HG02852 (cell line): Measurements from ENCODE around the gene C1QTNF4.
"Not testable (repeated sequence)": the region's sequence is repeated elsewhere in the genome, so short reads cannot be mapped to it uniquely, and the experiment has no call there.

Experiments
- ATAC-seq: cut with Tn5 transposase; IDR thresholded peaks from one replicate; pipeline ENCODE4 v1.9.1; 2021; ENCODE audit warnings: mild to moderate bottlenecking, moderate library complexity; ENCODE audit not compliant: unreplicated experiment

Gene C1QTNF4

DNA sequence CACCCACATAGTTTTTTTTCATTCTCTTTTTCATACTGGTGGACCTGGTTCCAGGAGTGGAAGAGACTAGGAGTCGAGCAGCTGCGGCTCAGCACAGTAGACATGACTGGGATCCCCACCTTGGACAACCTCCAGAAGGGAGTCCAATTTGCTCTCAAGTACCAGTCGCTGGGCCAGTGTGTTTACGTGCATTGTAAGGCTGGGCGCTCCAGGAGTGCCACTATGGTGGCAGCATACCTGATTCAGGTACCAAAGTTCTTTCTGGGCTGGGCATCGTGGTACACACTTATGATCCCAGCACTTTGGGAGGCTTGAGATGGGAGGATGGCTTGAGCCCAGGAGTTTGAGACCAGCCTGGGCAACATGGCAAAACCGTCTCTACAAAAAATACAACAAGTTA is 24.6 kb downstream of the C1QTNF4 start:
- no peak for ATAC-seq

DNA sequence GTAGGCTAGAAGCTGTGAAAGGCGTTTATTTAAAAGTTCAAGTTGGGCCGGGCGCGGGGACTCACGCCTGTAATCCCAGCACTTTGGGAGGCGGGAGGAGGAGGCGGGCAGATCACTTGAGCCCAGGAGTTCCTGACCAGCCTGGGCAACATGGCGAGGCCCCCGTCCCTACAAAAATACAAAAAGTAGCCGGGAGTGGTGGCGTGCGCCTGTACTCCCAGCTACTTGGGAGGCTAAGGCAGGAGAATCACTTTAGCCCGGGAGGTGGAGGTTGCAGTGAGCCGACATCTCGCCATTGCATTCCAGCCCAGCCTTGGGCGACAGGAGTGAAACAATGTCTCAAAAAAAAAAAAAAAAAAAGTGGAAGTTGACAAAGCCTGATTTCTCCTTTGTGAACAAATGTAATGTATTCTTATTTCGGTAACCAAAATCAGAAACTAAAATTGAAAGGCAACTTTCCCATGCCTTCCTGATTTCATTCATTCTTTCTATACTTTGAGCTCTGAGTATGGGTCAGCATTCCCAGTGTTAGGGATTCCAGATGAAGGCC is 28.0 kb downstream of the C1QTNF4 start:
- ATAC-seq = peak; percentile 6

DNA sequence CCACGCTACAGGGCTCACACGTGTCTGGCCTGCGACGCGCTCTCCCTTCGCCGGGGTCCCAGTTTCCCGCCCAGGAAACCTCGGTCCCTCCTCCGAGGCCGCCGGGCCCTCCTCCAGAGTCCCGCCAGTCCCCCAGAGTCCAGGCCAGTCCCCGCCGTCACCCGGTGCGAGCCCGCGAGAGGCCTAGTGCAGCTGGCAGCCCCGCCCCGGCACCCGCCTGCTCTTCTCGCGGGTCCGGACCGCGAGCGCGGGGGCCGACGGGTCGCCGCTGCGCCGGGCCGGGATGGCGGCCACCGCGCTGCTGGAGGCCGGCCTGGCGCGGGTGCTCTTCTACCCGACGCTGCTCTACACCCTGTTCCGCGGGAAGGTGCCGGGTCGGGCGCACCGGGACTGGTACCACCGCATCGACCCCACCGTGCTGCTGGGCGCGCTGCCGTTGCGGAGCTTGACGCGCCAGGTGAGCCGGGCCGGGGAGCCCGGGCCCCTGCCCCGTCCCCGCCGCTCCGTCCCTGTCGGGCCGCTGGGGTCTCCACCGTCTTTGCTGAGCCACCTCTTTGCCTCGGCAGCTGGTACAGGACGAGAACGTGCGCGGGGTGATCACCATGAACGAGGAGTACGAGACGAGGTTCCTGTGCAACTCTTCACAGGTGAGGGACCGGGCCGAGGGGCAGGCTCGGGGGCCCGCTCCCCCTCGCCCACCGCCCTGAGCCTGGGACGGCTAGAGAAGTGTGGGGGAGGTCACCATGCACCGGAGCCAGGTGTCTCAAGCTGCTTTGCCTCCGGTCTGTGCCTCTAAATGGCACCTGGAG is 28.7 kb downstream of the C1QTNF4 start, which contains the start of gene PTPMT1:
PTPMT1 (plus strand) TSS at position 260 of the 809 bp plus-strand sequence; CDS start at position 284, 24 bp downstream.
- peak; percentile 85 for ATAC-seq

DNA sequence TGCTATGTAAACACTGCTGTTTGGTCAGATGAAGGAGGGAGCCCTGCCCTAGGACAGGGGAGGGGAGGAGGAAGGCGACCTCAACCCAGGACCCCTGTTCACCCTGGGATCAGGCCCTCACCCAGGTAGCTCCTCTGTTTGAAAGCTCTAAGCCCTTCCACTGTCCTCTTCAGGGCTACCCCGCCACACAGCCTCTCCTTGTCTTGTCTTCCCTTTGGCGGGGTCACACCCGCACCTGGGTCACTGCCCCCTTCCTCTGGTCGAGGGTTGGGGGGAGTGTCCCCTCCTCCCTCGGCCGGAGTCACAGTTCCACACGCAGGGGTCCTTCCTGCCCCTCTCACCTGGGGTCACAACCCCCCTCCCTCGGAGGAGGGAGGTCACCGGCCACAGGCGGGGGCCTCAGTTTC is 29.3 kb downstream of the C1QTNF4 start:
- ATAC-seq = peak; percentile 5

DNA sequence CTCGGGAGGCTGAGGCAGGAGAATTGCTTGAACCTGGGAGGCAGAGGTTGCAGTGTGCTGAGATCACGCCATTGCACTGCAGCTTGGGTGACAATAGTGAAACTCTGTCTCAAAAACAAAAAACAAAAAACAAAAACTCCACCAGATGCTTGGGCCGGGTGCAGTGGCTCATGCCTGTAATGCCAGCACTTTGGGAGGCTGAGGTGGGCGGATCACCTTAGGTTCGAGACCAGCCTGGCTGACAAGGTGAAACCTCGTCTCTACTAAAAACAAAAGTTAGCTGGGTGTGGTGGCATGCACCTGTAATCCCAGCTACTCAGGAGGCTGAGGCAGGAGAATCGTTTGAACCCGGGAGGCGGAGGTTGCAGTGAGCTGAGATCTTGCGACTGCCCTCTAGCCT is 29.8 kb downstream of the C1QTNF4 start:
- ATAC-seq = not testable (repeated sequence)

DNA sequence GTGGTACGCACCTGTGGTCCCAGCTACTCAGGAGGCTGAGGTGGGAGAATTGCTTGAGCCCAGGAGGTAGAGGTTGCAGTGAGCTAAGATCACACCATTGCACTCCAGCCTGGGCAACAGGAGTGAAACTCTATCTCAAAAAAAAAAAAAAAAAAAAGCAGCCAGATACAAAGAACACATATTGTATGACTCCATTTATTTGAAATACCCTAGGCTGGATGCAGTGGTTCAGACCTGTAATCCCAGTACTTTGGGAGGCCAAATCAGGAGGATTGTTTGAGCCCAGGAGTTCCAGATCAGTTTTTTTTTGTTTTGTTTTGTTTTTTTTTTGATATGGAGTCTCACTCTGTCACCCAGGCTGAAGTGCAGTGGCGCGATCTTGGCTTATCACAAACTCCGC is 31.8 kb downstream of the C1QTNF4 start:
- not testable (repeated sequence) for ATAC-seq

DNA sequence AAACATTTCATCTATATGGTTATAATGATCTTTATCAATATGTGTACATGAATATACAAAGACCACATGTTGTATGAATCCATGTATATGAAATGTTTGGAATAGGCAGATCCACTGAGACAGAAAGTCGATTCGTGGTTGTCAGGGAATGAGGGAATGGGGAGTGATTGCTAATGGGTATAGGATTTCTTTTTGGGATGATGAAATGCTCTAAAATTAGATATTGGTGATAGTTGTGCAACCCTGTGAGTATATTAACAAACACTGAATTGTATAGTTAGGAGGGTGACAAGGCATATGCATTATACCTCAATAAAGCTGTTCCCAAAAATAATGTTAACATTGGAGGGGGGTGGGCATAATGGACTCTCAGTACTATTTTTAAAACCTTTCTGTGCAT is 33.8 kb downstream of the C1QTNF4 start:
- no peak for ATAC-seq

DNA sequence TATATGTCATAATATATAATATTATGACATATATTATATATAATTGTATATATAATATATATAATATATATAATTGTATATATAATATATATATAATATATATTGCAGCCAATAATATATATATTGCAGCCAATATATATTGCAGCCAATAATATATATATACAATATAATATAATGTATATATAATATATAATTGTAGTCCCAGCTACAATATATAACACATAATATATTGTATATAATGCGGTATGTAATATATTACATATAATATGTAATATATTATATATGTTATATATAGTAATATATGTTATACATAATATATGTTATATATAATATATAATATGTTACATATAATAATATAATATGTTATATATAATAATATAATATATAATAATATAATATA is 35.5 kb downstream of the C1QTNF4 start:
- ATAC-seq = no peak

DNA sequence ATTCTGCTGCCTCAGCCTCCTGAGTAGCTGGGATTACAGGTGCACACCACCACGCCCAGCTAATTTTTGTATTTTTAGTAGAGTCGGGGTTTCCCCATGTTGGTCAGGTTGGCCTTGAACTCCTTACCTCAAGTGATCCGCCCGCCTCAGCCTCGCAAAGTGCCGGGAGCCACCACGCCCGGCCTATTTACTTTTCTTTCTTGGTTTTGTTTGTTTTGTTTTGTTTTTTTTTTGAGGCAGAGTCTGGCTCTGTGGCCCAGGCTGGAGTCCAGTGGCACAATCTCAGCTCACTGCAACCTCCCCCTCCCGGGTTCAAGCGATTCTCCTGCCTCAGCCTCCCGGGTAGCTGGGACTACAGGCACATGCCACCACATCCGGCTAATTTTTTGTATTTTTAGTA is 37.2 kb downstream of the C1QTNF4 start:
- not testable (repeated sequence) for ATAC-seq

DNA sequence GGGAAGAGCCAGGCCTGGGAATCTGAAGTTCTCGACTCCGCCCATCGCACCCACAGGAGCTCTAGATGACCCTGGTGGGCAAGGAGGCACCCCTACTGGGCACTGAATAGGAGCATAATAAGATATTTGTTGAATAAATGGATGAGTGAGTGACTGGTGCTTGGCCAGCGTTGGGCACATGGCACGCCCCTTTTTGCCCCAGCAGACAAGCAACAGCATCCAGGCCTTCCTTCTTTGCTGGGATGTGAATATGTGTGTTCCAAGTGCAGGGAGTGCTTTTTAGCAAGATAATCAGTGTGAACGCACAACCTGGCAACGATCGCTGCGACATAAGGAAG is 40.8 kb downstream of the C1QTNF4 start:
- peak; percentile 17 for ATAC-seq

DNA sequence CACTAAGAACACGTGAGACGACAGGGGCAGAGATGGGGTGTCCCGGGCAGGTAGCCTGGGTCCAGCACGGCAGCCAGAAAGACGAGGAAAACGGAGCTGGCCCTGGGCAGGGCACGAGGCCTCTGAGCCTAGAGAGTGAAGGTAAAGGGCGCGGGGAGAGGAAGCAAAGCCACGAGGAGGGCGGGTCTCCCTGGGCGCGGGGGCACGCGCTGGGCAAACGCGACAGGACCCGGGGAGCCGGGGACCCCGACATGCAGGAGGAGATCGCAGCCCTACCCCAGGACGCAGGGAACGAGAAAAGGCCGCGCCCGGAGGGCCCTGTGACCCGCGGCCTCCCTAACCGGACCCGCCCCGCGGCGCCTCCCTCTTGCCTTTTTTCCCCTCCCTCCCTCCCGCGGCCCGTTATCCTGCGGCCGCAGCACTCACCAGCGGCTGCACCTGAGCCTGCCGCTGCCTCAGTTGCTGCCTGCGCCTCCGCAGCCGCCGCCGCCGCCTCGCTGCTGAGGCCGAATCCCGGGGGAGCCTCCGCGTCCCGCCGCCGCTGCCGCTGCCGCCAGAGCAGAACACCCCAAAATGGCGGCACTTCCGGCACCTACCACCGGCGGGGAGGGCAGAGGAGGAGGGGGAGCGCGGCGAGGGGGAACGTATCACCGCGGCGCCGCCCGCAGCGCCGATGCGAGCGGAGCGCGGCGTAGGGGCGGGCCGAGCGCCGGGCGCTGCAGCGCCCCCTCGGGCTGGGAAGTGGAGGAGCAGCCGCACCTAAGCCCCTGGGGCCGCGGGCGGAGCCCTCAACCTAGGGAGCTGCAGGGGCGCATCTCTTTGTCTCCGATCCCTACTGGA is 41.4 kb downstream of the C1QTNF4 start, which contains the start of gene CELF1:
CELF1 (minus strand) TSS at position 567 of the 840 bp plus-strand sequence. CDS start 53,609 bp downstream, outside the sequence.
- ATAC-seq = peak; percentile 87

DNA sequence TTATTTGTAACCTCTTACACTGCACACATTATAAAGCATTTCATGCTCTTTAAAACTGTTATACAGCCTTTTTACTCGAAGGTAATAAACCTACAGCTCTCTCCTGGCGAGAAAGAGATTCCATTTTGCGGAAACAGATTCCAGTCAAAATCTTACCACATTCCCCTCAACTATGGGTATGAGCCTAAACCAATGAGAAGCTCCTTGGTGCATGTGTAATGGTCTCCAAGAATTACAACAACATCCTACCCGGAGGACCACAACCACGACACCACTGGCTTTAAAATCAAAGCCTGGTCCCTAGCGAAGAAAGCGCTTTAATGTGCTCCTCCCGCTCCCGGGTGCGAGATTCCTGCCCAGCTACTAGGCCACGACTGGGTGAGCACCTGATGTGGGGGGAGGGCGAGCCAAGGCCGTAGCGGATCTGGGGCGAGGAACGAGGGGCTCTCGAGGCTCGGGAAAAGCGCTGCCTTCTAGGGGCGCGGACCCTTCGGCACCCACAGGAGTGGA is 42.1 kb downstream of the C1QTNF4 start:
- ATAC-seq = peak; percentile 7

DNA sequence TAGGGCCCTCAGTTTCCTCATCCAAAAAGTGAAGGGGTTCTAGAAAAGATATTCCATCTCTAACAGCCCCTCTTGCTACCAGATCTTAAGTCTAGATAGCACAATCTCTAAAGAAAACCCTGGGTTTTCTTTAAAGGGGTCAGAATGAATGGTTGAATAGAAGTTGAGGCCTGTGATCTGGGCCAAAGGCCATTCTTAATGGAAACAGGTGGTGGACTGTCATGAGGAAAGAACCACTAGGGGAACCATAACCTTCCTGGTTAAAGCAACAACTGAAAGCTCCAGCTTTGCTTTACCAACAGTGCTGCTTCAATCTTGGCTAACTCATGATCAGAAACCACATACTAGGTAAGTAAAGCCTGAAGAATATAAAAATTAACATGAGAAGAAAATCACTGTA is 43.1 kb downstream of the C1QTNF4 start:
- ATAC-seq = no peak

DNA sequence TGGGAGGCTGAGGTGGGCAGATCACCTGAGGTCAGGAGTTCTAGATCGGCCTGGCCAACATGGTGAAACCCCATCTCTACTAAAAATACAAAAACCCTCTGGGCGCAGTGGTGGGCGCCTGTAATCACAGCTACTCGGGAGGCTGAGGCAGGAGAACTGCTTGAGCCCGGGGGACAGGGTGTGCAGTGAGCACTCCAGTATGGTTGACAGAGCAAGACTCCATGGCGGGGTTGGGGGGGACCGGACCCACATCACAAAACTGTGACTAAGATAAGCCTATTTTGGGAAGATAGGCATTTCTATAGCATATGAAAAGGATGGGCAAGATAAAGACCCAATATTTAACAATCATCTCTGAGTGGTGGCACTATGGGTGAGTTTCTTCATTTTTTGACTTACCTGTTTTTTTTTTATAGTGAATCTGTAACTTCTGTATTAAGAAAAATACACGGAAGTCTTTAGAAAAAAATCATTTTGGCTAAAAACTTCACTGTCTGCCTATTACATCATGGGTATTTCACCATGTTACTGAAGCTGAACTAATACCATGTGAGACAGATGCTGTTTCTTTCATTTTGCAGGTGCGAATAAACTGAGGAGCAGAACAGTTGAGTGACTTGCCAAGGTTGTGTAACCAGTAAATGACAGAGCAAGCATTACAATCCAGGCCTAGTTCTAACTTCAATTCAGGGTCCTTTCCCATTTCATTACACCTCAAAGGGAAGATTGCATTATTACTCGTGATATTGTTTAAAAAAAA is 43.7 kb downstream of the C1QTNF4 start:
- no peak for ATAC-seq

DNA sequence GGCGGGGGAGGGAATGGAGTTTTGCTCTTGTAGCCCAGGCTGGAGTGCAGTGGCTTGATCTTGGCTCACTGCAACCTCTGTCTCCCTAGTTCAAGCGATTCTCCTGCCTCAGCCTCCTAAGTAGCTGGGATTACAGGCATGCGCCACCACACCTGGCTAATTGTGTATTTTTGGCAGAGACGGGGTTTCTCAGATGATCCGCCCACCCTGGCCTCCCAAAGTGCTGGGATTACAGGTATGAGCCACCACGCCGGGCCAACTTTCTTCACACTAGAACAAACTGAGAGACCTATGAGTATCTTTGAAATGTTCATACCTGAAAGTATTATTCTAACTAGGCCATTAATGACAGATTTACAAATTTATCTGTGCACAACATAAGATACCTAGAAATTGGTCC is 47.9 kb downstream of the C1QTNF4 start:
- not testable (repeated sequence) for ATAC-seq

DNA sequence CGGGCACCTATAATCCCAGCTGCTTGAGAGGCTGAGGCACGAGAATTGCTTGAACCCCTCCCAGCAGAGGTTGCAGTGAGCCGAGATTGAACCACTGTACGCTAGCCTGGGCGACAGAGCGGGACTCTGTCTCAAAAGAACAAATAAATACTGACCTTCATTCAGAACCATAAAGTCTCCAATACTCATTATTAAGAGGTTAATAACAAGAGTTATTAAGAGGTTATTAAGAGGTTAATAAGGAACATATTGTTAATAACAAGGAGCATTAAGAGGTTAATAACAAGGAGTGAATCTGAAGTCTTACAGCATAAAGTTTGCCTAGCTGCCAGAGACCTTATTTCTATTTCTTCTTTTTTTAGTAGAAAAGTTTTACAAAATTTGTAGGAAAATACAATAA is 48.9 kb downstream of the C1QTNF4 start:
- no peak for ATAC-seq

DNA sequence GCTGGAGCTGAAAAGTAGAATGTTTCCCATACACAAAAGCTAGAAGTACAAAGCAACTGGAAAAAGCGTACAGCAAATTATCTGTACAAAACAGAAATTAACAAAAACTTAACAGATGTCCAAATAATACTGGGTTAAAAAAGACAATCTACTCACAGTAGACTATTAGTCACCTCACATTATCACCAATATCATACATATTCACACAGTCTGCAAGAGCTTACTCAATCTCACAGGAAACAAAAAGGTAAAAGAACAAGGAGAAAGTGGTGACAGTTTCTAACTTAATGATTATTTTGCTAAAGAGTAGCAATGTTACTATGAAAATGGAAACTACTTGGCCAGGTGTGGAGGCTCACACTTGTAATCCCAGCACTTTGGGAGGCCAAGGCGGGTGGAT is 53.1 kb downstream of the C1QTNF4 start:
- no peak for ATAC-seq

DNA sequence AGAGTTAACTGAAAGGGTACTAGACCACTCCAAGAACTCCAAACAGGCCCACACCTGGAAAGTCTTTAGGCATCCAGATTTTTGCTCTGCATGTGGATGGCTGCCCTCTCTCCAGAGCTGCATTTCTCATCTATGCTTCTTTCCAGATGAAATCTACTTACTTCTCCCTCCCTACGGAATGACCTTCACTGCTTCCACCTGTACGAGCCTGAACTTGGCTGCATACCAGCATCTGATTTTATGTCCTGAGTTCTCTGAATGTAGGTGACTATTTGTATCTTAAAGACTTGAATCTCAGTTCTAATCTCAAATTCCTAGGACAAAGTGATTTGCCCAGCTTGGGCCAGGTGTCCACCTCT is 54.6 kb downstream of the C1QTNF4 start:
- ATAC-seq = no peak
